AG04449 (cell line): ENCODE measurements around the gene DIPK1A.
"Not testable (repeated sequence)": the region's sequence is repeated elsewhere in the genome, so short reads cannot be mapped to it uniquely, and the experiment has no call there.

Experiments
- CTCF ChIA-PET: fragments of 350-600 bp; formaldehyde crosslinking; extraction: SDS; loops from one replicate; lab custom pipeline; 2021; ENCODE audit warnings: antibody characterized with exemption; lab: Yijun Ruan, JAX
- POLR2A ChIA-PET: fragments of 400-600, 350-600 bp; formaldehyde crosslinking; extraction: SDS; loops from one replicate; lab custom pipeline; 2020; ENCODE audit warnings: antibody characterized with exemption, inconsistent platforms; lab: Yijun Ruan, JAX
- DNase-seq: peaks from one replicate; pipeline ENCODE4 v3.0.0-alpha.2; 2010; ENCODE audit warnings: low read depth, low spot score
- H3K4me3 ChIP-seq: 2 replicates; pipeline ENCODE4 v1.5.1; 2011; ENCODE audit warnings: low read depth, mild to moderate bottlenecking, control low read depth, low read length
- TF ChIP-seq, protein P1 (sequence below): IDR thresholded peaks from one replicate; pipeline ENCODE4 v1.5.1; 2011; ENCODE audit warnings: mild to moderate bottlenecking, moderate library complexity, low read length, control low read depth, inconsistent platforms; ENCODE audit not compliant: insufficient read depth; ENCODE audit errors: missing control alignments

DIPK1A gene

DNA sequence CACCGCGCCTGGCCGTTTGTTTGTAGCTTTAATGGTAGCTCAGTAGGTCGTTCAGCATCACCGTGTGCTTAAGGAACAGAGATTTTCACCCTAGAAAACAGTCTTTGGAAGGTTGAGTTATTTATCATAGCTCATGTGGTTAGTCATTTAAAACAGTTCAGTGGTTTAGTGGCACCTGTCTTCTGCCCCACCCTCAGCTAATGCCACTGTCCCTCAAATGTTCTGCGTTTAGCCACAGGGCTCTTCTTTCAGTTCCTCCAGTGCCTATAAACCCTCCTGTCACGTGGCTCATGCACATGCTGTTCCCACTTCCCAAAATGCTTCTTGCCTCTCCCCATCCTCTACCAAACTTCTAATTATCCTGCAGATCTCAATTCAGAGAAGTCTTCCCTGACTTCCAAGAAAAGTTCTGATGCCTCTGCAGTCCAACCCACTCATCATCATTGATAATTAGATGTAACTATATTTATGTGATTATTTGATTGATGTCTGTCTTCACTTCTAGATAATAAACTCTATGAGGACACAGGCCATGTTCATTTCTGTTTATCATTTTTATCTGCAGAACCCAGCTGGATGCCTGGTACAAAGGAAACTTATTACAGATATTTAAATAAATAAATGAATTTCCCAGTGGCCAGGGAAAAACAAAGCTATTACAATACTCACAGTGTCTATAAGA lies 14.4 kb upstream of the DIPK1A start:
- CTCF ChIA-PET = interaction anchor here (1.1 to 7.3 kb wide), 6 partner anchors 14 to 120 kb away, joined by 3 to 42 read pairs (median 14); partner anchors contain the start of gene DIPK1A
- POLR2A ChIA-PET = no interaction called here

DNA sequence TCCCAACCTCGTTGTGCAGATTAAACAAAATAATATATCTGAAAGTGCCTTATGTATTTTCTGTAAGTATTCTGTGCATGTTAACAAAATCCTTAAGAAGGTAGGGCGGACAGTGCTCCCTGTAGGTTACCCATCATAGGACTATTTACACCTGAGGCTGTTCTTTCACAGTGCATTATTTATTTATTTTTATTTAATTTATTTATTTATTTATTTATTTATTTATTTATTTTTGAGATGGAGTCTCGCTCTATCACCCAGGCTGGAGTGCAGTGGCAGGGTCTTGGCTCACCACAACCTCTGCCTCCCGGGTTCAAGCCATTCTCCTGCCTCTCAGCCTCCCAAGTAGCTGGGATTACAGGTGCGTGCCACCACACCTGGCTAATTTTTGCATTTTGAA lies 12.8 kb upstream of the DIPK1A start:
- H3K4me3 ChIP-seq, POLR2A ChIA-PET, DNase-seq: not testable (repeated sequence)
- CTCF ChIA-PET = interaction anchor here (1.7 to 7.3 kb wide), 4 partner anchors 12 to 115 kb away, joined by 6 to 42 read pairs (median 23); partner anchors contain the start of gene DIPK1A

More for the DNA sequence above, 14.4 kb upstream of the DIPK1A start:
- DNase-seq = no peak
- TF ChIP-seq, protein P1, sequence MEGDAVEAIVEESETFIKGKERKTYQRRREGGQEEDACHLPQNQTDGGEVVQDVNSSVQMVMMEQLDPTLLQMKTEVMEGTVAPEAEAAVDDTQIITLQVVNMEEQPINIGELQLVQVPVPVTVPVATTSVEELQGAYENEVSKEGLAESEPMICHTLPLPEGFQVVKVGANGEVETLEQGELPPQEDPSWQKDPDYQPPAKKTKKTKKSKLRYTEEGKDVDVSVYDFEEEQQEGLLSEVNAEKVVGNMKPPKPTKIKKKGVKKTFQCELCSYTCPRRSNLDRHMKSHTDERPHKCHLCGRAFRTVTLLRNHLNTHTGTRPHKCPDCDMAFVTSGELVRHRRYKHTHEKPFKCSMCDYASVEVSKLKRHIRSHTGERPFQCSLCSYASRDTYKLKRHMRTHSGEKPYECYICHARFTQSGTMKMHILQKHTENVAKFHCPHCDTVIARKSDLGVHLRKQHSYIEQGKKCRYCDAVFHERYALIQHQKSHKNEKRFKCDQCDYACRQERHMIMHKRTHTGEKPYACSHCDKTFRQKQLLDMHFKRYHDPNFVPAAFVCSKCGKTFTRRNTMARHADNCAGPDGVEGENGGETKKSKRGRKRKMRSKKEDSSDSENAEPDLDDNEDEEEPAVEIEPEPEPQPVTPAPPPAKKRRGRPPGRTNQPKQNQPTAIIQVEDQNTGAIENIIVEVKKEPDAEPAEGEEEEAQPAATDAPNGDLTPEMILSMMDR = no peak
- no peak overlapping the region for H3K4me3 ChIP-seq

DNA sequence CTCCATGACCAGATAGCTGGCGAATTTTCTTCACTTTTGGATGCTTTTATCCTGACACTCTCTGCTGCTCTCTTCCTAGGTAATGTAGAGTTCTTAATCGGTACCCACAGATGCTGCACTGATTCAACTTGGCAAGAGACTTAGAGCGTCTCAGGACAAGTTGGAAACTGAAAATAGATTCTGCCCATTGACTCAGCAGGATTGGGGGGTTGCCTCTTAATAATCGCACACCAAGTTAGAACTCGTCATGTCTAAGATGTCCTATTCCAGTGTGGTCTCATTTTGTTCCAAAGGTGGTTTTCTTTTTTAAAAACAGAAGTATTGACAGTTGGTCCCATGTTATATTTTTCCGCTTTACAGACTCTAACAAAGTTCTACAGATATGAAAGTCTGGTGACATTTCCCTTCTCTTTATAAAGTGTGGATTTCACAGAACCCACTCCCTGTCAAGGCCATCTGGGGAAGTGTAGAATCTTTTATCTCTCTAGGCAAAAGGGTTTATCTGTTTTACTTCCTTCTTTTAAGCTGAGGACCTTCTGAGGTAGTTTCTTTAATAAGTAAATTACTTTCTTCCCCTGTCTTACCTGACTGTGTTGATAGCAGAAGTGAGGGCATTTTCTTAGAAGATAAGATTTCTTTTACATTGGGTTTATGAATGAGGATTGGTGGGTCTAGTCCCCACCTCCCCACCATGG lies 12.1 kb upstream of the DIPK1A start:
- CTCF ChIA-PET = interaction anchor here (1.7 to 7.3 kb wide), 3 partner anchors 11 to 114 kb away, joined by 6 to 42 read pairs (median 24); partner anchors contain the start of gene DIPK1A
- POLR2A ChIA-PET = no interaction called here

DNA sequence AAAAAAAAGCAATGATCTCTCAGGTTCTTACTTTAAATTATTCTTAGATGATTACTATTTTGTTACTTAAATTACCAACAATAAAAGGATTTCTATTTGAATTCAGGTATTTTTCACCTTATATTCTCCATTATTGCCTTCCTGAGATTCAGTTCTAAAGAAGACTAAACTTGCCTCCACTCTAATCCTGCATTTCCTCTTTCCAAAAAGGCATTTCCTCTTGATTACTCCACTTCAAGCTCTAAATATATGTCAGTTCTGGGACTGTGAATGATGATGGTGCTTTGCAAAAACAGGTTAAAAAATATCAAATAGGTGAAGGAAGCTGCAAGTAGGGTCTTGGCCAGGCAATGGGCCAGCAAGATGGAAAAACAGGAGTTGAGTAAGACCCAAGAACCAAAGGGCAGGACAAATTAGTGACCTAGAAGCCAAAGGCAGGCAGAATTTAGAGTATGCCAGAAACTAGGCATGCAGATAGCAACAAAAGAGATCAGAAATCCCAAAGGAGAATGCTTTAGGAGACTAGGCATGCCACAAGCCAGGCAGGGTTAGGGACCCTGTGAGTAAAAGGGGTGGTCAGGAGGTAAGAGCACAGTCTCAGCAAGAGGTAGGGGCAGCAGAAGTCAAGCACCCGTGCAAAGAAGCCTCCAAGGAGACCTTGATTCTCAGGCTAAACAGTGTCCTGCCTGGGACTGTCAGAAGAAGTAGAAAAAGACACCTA lies 11.3 kb upstream of the DIPK1A start:
- TF ChIP-seq, protein P1 = no peak
- H3K4me3 ChIP-seq = no peak overlapping the region
- no peak for DNase-seq
- ChIA-PET CTCF (interaction anchor here (1.1 to 7.3 kb wide), 5 partner anchors 11 to 113 kb away, joined by 4 to 42 read pairs (median 4); partner anchors contain the start of gene DIPK1A), POLR2A (no interaction called here)

More for the DNA sequence above, 12.1 kb upstream of the DIPK1A start:
- H3K4me3 ChIP-seq = no peak overlapping the region
- DNase-seq = no peak
- TF ChIP-seq, protein P1 = no peak

- POLR2A ChIA-PET, H3K4me3 ChIP-seq: not testable (repeated sequence)
- CTCF ChIA-PET = interaction anchor here (1.1 to 7.3 kb wide), 4 partner anchors 10 to 113 kb away, joined by 4 to 42 read pairs (median 4); partner anchors contain the start of gene DIPK1A
Measured at GRCh38 chr1:92971932-92972331, 10.7 kb upstream of the DIPK1A start.

GRCh38 chr1:92970990-92971689 lies 9.9 kb upstream of the DIPK1A start:
- H3K4me3 ChIP-seq = no peak overlapping the region
- no peak for DNase-seq
- POLR2A ChIA-PET = no interaction called here
- TF ChIP-seq, protein P1 = no peak
- CTCF ChIA-PET = interaction anchor here (1.1 to 7.3 kb wide), 9 partner anchors 9 to 112 kb away, joined by 3 to 42 read pairs (median 4); partner anchors contain the start of gene DIPK1A

More at GRCh38 chr1:92971932-92972331, 10.7 kb upstream of the DIPK1A start:
- DNase-seq = not testable (repeated sequence)
